Astrocyte (in vitro differentiated cells and primary cell): ENCODE results near the gene UST. TPM values are rescaled to one million over a fixed set of nuclear protein-coding genes. Genes with fewer than 3 reads are reported as not detected.

Source experiments
- DNase-seq: peaks from one replicate; pipeline ENCODE4 v3.0.0-alpha.2; 2010; ENCODE audit warnings: low read depth
- FAIRE-seq: peaks from 2 replicates; lab custom pipeline; 2011; peaks lifted over from hg19 to GRCh38; lab: Jason Lieb, UNC
- H2AFZ ChIP-seq: 2 replicates; pipeline ENCODE4 v1.6.0; 2012; ENCODE audit warnings: low read depth, low read length, inconsistent platforms
- H3K27ac ChIP-seq: 2 replicates; pipeline ENCODE4 v1.5.1; 2011; ENCODE audit warnings: low read depth, low read length, inconsistent platforms
- H3K27me3 ChIP-seq: 2 replicates; pipeline ENCODE4 v1.6.0; 2011; ENCODE audit warnings: low read length, inconsistent platforms; ENCODE audit not compliant: insufficient read depth
- H3K36me3 ChIP-seq: 2 replicates; pipeline ENCODE4 v1.5.1; 2011; ENCODE audit warnings: low read length, inconsistent platforms; ENCODE audit not compliant: insufficient read depth
- H3K4me1 ChIP-seq: 2 replicates; pipeline ENCODE4 v1.5.1; 2011; ENCODE audit warnings: low read length, inconsistent platforms; ENCODE audit not compliant: insufficient read depth
- H3K4me2 ChIP-seq: 2 replicates; pipeline ENCODE4 v1.6.0; 2012; ENCODE audit warnings: low read length, inconsistent platforms
- H3K4me3 ChIP-seq: 2 replicates; pipeline ENCODE4 v1.5.1; 2011; ENCODE audit warnings: low read depth, mild to moderate bottlenecking, low read length, inconsistent platforms; ENCODE audit not compliant: insufficient read depth
- H3K79me2 ChIP-seq: 2 replicates; pipeline ENCODE4 v1.6.0; 2012; ENCODE audit warnings: mild to moderate bottlenecking, low read length, inconsistent platforms; ENCODE audit not compliant: insufficient read depth
- H3K9ac ChIP-seq: 2 replicates; pipeline ENCODE4 v1.6.0; 2012; ENCODE audit warnings: mild to moderate bottlenecking, low read length, inconsistent platforms
- H3K9me3 ChIP-seq: 2 replicates; pipeline ENCODE4 v1.5.1; 2012; ENCODE audit warnings: low read depth, mild to moderate bottlenecking, low read length, inconsistent platforms; ENCODE audit not compliant: insufficient read depth
- H4K20me1 ChIP-seq: 2 replicates; pipeline ENCODE4 v1.6.0; 2012; ENCODE audit warnings: low read length, inconsistent platforms; ENCODE audit not compliant: insufficient read depth
- H3K27ac Mint-ChIP-seq: one replicate; pipeline ENCODE4 v1.8.0; 2021; ENCODE audit warnings: mild to moderate bottlenecking, mixed read lengths; ENCODE audit not compliant: unreplicated experiment
- H3K27me3 Mint-ChIP-seq: one replicate; pipeline ENCODE4 v1.8.0; 2021; ENCODE audit warnings: low read depth, mixed read lengths; ENCODE audit not compliant: unreplicated experiment
- H3K36me3 Mint-ChIP-seq: one replicate; pipeline ENCODE4 v1.8.0; 2021; ENCODE audit warnings: low read depth, mixed read lengths; ENCODE audit not compliant: unreplicated experiment
- H3K4me1 Mint-ChIP-seq: one replicate; pipeline ENCODE4 v1.8.0; 2021; ENCODE audit warnings: low read depth, mixed read lengths; ENCODE audit not compliant: unreplicated experiment
- H3K4me3 Mint-ChIP-seq: one replicate; pipeline ENCODE4 v1.8.0; 2021; ENCODE audit warnings: mild to moderate bottlenecking, moderate library complexity, mixed read lengths; ENCODE audit not compliant: unreplicated experiment
- H3K9me3 Mint-ChIP-seq: one replicate; pipeline ENCODE4 v1.8.0; 2021; ENCODE audit warnings: mild to moderate bottlenecking, mixed read lengths; ENCODE audit not compliant: unreplicated experiment
- CTCF ChIP-seq: IDR thresholded peaks from 2 replicates; pipeline ENCODE4 v1.5.1; 2011; ENCODE audit warnings: low read depth, mild to moderate bottlenecking, inconsistent platforms, low read length, moderate library complexity; ENCODE audit not compliant: insufficient read depth
- EZH2 ChIP-seq: IDR thresholded peaks from 2 replicates; pipeline ENCODE4 v1.6.1; 2012; ENCODE audit warnings: mild to moderate bottlenecking, low read length, inconsistent platforms; ENCODE audit not compliant: insufficient read depth
- total RNA-seq: library from RNA; stranded (reverse); gene quantifications from 2 replicates; pipeline ENCODE4 v1.2.1, GENCODE V29; 2021

Gene UST
- total RNA-seq, 1 donor from 2014 or later = 15.3 TPM

- no peaks in the 10 kb centered on the region for H3K79me2 ChIP-seq
- no peaks in the 10 kb centered on the region for H3K27me3 ChIP-seq
- H4K20me1 ChIP-seq = no peaks in the 10 kb centered on the region
- H3K9ac ChIP-seq = no peak overlapping the region
- no peaks in the 10 kb centered on the region for H3K36me3 ChIP-seq
- Mint-ChIP-seq H3K9me3 (peaks cover 3% of the 10 kb centered on the region), H3K27ac (no peak overlapping the region), H3K4me1 (peaks cover 6% of the 10 kb centered on the region), H3K36me3 (peaks cover 9% of the 10 kb centered on the region), H3K27me3 (no peaks in the 10 kb centered on the region), H3K4me3 (no peak overlapping the region)
- no peak overlapping the region for H3K4me2 ChIP-seq
- DNase-seq (no peak), FAIRE-seq (no peak)
- H2AFZ ChIP-seq = no peak overlapping the region
- peaks cover 3% of the 10 kb centered on the region for H3K4me1 ChIP-seq
- H3K4me3 ChIP-seq = no peak overlapping the region
- no peaks in the 10 kb centered on the region for H3K9me3 ChIP-seq
- no peak overlapping the region for H3K27ac ChIP-seq
- no peak for TF ChIP-seq EZH2
- no peak for TF ChIP-seq CTCF
Observed at GRCh38 chr6:148981515-148981914, 234.7 kb downstream of the UST start.

GRCh38 chr6:148983101-148983761 lies 236.4 kb downstream of the UST start:
- peaks cover 6% of the 10 kb centered on the region for H3K4me1 Mint-ChIP-seq
- H2AFZ ChIP-seq = no peak overlapping the region
- H4K20me1 ChIP-seq = no peaks in the 10 kb centered on the region
- H3K36me3 ChIP-seq = no peaks in the 10 kb centered on the region
- H3K36me3 Mint-ChIP-seq = peaks cover 9% of the 10 kb centered on the region
- peaks cover 3% of the 10 kb centered on the region for H3K9me3 Mint-ChIP-seq
- H3K9me3 ChIP-seq = no peaks in the 10 kb centered on the region
- H3K27me3 Mint-ChIP-seq = no peaks in the 10 kb centered on the region
- no peak overlapping the region for H3K4me2 ChIP-seq
- peaks cover 3% of the 10 kb centered on the region for H3K4me1 ChIP-seq
- DNase-seq (no peak), FAIRE-seq (peak; percentile 56)
- H3K27ac Mint-ChIP-seq = no peak overlapping the region
- H3K4me3 Mint-ChIP-seq = no peak overlapping the region
- H3K4me3 ChIP-seq = no peak overlapping the region
- no peaks in the 10 kb centered on the region for H3K79me2 ChIP-seq
- TF ChIP-seq EZH2 (no peak), CTCF (no peak)
- H3K27ac ChIP-seq = no peak overlapping the region
- H3K27me3 ChIP-seq = no peaks in the 10 kb centered on the region
- no peak overlapping the region for H3K9ac ChIP-seq

DNA sequence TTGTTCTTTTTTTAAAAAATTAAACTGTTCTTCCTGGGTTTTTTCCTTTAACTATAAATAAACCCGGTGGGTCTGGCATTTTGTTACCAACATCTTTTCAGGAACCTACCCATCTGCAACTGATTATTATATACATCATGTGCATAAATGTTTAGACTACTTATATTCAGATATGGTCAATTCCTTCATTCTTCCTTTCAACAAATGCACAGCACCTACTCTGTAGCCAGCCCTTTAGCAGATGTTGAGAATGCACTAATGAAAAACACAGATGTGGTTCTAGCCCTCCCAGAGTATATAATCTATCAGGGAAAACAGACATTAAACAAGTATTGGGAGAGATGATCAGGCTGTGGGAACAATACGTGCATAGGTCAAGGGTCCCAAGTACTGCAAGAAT lies 237.1 kb downstream of the UST start:
- H2AFZ ChIP-seq = no peak overlapping the region
- no peaks in the 10 kb centered on the region for H3K79me2 ChIP-seq
- H3K4me1 ChIP-seq = peaks cover 3% of the 10 kb centered on the region
- H3K27ac ChIP-seq = no peak overlapping the region
- Mint-ChIP-seq H3K27ac (no peak overlapping the region), H3K36me3 (peaks cover 10% of the 10 kb centered on the region), H3K4me1 (peaks cover 6% of the 10 kb centered on the region), H3K4me3 (no peak overlapping the region), H3K9me3 (peaks cover 4% of the 10 kb centered on the region), H3K27me3 (no peaks in the 10 kb centered on the region)
- H3K4me2 ChIP-seq = no peak overlapping the region
- H4K20me1 ChIP-seq = no peaks in the 10 kb centered on the region
- no peak for TF ChIP-seq CTCF
- TF ChIP-seq EZH2 = no peak
- H3K4me3 ChIP-seq = no peak overlapping the region
- no peak for DNase-seq
- FAIRE-seq = no peak
- H3K9me3 ChIP-seq = no peaks in the 10 kb centered on the region
- H3K27me3 ChIP-seq = no peaks in the 10 kb centered on the region
- no peaks in the 10 kb centered on the region for H3K36me3 ChIP-seq
- H3K9ac ChIP-seq = no peak overlapping the region
